PC-3 (cell line): ENCODE measurements around the gene TRABD. TPM values are rescaled to one million over a fixed set of nuclear protein-coding genes. Genes with fewer than 3 reads are reported as not detected.
"Not testable (repeated sequence)": the region's sequence is repeated elsewhere in the genome, so short reads cannot be mapped to it uniquely, and the experiment has no call there.

ENCODE experiments used
- ATAC-seq: fragments of 200-7000 bp; cut with Tn5 transposase; 2 replicates; pipeline ENCODE4 v1.9.1; 2020; ENCODE audit warnings: mild to moderate bottlenecking, moderate library complexity
- BruUV-seq: library from RNA; stranded (reverse); fragments of 400-500 nt; replicated peaks from 2 replicates; lab custom pipeline; 2021; lab: Mats Ljungman, UMichigan
- CTCF ChIA-PET: fragments of 300-600 bp; sonication (Branson Sonifier 250); formaldehyde crosslinking; loops from one replicate; lab custom pipeline; 2022; ENCODE audit warnings: antibody characterized with exemption; lab: Charles Lee
- POLR2A ChIA-PET: fragments of 300-600 bp; sonication (Branson Sonifier 250); formaldehyde crosslinking; loops from one replicate; lab custom pipeline; 2022; ENCODE audit warnings: antibody characterized with exemption; ENCODE audit not compliant: unreplicated experiment; lab: Charles Lee
- DNase-seq: peaks from one replicate; pipeline ENCODE4 v3.0.0-alpha.2; 2015
- H2AFZ ChIP-seq: fragments of 300-600 bp; sonication (generic); 2 replicates; pipeline ENCODE4 v1.6.0; 2016; ENCODE audit warnings: antibody characterized with exemption, low read length
- H3F3A ChIP-seq: fragments of 300-600 bp; sonication (generic); one replicate; pipeline ENCODE4 v1.6.0; 2017; ENCODE audit warnings: antibody characterized with exemption, low read length, control low read depth, mild to moderate bottlenecking; ENCODE audit not compliant: unreplicated experiment
- H3K27ac ChIP-seq: fragments of 300-600 bp; sonication (generic); 2 replicates; pipeline ENCODE4 v1.5.1; 2016; ENCODE audit warnings: mild to moderate bottlenecking, low read length
- H3K27me3 ChIP-seq: fragments of 300-600 bp; sonication (generic); 2 replicates; pipeline ENCODE4 v1.6.1; 2016; ENCODE audit warnings: low read length, mixed read lengths
- H3K36me3 ChIP-seq: fragments of 300-600 bp; sonication (generic); 2 replicates; pipeline ENCODE4 v1.6.1; 2016; ENCODE audit warnings: low read depth, mixed run types, low read length, mixed read lengths
- H3K4me1 ChIP-seq: fragments of 300-600 bp; sonication (generic); 2 replicates; pipeline ENCODE4 v1.5.1; 2016; ENCODE audit warnings: low read length; ENCODE audit not compliant: insufficient read depth
- H3K4me2 ChIP-seq: fragments of 300-600 bp; sonication (generic); 2 replicates; pipeline ENCODE4 v1.6.0; 2016; ENCODE audit warnings: low read length
- H3K4me3 ChIP-seq: fragments of 300-600 bp; sonication (generic); 2 replicates; pipeline ENCODE4 v1.5.1; 2016; ENCODE audit warnings: mild to moderate bottlenecking, low read length, mixed read lengths
- H3K79me2 ChIP-seq: fragments of 300-600 bp; sonication (generic); 2 replicates; pipeline ENCODE4 v1.6.1; 2017; ENCODE audit warnings: low read length, mixed read lengths
- H3K9ac ChIP-seq: fragments of 300-600 bp; sonication (generic); 2 replicates; pipeline ENCODE4 v1.6.0; 2016; ENCODE audit warnings: mild to moderate bottlenecking, low read length
- H3K9me2 ChIP-seq: fragments of 300-600 bp; sonication (generic); replicated peaks from 2 replicates; pipeline ENCODE4 v1.6.1; 2016; ENCODE audit warnings: mixed run types, low read length, mixed read lengths
- H3K9me3 ChIP-seq: fragments of 300-600 bp; sonication (generic); 2 replicates; pipeline ENCODE4 v1.6.1; 2016; ENCODE audit warnings: low read length, mixed read lengths
- H4K20me1 ChIP-seq: fragments of 300-600 bp; sonication (generic); 2 replicates; pipeline ENCODE4 v1.6.1; 2016; ENCODE audit warnings: low read length, mixed read lengths
- EZH2 ChIP-seq: fragments of 300-600 bp; sonication (generic); IDR thresholded peaks from one replicate; pipeline ENCODE4 v1.6.1; 2017; ENCODE audit warnings: antibody characterized with exemption, mild to moderate bottlenecking, low read length; ENCODE audit not compliant: unreplicated experiment
- EZH2phosphoT487 ChIP-seq: fragments of 300-600 bp; sonication (generic); IDR thresholded peaks from 2 replicates; pipeline ENCODE4 v1.6.1; 2018; ENCODE audit warnings: mild to moderate bottlenecking, antibody characterized with exemption, low read length, borderline replicate concordance
- intact Hi-C: fragments of 100-400 bp; cut with micrococcal nuclease; formaldehyde crosslinking; loops from 2 replicates; pipeline ENCODE4 v1.9.0; 2023
- total RNA-seq: library from RNA; depleted of rRNA; stranded (reverse); fragments of >200 nt; gene quantifications from 2 replicates; pipeline ENCODE4 v1.2.3, GENCODE V29; 2014
- TF ChIP-seq, protein P1 (sequence below): fragments of 300-600 bp; sonication (generic); conservative IDR thresholded peaks from 2 replicates; pipeline ENCODE4 v1.5.1; 2017; ENCODE audit warnings: antibody characterized with exemption, low read depth, mild to moderate bottlenecking, low read length

The TRABD gene
- total RNA-seq, 1 experiment from 2014 or later = 53.4 TPM

DNA sequence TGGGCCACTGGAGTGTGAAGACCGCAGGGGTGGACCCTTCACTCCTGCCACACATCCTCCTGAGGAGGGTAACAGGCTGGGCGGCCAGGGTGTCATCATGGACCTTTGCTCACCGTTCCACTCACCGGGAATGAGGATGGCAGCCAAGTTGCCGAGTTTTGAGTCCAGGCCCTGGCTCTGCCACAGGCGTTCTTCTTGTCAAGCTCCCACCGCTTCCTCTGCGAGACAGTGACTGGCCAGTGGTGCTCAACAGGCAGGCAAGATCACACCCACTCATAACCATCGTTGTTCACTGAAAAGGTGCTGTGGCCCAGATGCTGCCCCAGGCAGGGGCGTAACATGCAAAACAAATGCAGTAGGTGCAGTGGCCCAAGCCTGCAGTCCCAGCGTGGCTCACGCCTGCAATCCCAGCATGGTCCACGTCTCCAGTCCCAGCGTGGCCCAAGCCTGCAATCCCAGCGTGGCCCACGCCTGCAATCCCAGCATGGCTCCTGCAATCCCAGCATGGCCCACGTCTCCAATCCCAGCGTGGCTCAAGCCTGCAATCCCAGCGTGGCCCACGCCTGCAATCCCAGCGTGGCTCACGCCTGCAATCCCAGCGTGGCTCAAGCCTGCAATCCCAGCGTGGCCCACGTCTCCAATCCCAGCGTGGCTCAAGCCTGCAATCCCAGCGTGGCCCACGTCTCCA is 20.1 kb upstream of the TRABD start:
- no TSS peak for BruUV-seq
- CTCF ChIA-PET = no interaction called here
- H3K36me3 ChIP-seq = no peaks in the 10 kb centered on the region

DNA sequence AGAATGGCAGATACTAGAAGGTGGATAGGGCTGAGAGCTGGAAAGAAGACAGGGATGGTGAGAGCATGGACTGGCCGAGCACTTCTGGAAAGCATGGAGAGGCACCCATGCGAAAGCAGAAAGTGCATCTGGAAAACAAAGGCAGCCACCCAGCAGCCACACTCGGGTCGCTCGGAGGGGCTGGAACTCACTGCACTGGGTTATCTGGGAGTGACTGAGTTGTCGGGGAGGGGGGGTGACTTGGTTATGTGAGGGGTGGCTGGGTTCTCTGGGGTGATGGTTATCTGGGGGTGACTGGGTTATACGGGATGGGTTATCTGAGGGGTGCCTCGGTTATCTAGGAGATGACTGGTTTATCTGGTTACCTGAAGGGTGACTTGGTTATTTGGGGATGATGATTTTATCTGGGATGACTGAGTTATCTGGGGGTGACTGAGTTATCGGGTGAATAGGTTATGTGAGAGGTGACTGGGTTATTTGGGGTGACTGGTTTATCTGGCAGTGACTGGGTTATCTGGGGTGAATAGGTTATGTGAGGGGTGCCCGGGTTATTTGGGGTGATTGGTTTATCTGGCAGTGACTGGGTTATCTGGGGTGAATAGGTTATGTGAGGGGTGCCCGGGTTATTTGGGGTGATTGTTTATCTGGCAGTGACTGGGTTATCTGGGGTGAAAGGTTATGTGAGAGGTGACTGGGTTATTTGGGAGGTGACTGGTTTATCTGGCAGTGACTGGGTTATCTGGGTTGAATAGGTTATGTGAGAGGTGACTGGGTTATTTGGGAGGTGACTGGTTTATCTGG is 17.8 kb upstream of the TRABD start:
- intact Hi-C loops = no loop called here
- Histone ChIP-seq H3K4me2 (no peak overlapping the region), H3K27me3 (no peaks in the 10 kb centered on the region), H3K36me3 (no peaks in the 10 kb centered on the region), H3K9me2 (no peaks in the 10 kb centered on the region), H3F3A (no peaks in the 10 kb centered on the region), H3K4me1 (no peaks in the 10 kb centered on the region), H3K9me3 (no peaks in the 10 kb centered on the region), H3K79me2 (no peaks in the 10 kb centered on the region; the same call in 1 of the 2 replicates), H3K4me3 (no peak overlapping the region), H3K9ac (no peak overlapping the region), H3K27ac (no peak overlapping the region), H2AFZ (no peak overlapping the region), H4K20me1 (no peaks in the 10 kb centered on the region)
- ChIA-PET POLR2A (no interaction called here), CTCF (no interaction called here)
- no peak for DNase-seq
- TF ChIP-seq, protein P1, sequence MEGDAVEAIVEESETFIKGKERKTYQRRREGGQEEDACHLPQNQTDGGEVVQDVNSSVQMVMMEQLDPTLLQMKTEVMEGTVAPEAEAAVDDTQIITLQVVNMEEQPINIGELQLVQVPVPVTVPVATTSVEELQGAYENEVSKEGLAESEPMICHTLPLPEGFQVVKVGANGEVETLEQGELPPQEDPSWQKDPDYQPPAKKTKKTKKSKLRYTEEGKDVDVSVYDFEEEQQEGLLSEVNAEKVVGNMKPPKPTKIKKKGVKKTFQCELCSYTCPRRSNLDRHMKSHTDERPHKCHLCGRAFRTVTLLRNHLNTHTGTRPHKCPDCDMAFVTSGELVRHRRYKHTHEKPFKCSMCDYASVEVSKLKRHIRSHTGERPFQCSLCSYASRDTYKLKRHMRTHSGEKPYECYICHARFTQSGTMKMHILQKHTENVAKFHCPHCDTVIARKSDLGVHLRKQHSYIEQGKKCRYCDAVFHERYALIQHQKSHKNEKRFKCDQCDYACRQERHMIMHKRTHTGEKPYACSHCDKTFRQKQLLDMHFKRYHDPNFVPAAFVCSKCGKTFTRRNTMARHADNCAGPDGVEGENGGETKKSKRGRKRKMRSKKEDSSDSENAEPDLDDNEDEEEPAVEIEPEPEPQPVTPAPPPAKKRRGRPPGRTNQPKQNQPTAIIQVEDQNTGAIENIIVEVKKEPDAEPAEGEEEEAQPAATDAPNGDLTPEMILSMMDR = no peak
- TF ChIP-seq EZH2phosphoT487 (no peak), EZH2 (no peak)
- no peak for ATAC-seq
- no TSS peak for BruUV-seq

More for the DNA sequence above, 20.1 kb upstream of the TRABD start:
- Histone ChIP-seq H3K9ac (no peak overlapping the region), H3K4me2 (no peak overlapping the region), H3K4me1 (no peaks in the 10 kb centered on the region), H3K9me3 (no peaks in the 10 kb centered on the region), H2AFZ (no peak overlapping the region), H3K27me3 (no peaks in the 10 kb centered on the region), H3F3A (no peaks in the 10 kb centered on the region), H3K9me2 (no peaks in the 10 kb centered on the region), H3K79me2 (no peaks in the 10 kb centered on the region), H4K20me1 (no peaks in the 10 kb centered on the region), H3K27ac (no peak overlapping the region), H3K4me3 (no peak overlapping the region)
- TF ChIP-seq EZH2 = no peak
- TF ChIP-seq EZH2phosphoT487 = no peak
- TF ChIP-seq, protein P1 = no peak
- DNase-seq = no peak
- intact Hi-C loops = no loop called here
- ATAC-seq = no peak
- POLR2A ChIA-PET = no interaction called here

- CTCF ChIA-PET, POLR2A ChIA-PET, H3K79me2 ChIP-seq: not testable (repeated sequence)
These were observed 17.1 kb upstream of the TRABD start for GRCh38 chr22:50168490-50169180.

More at GRCh38 chr22:50168490-50169180, 17.1 kb upstream of the TRABD start:
- H3K27ac ChIP-seq, H3K9me3 ChIP-seq, H3K36me3 ChIP-seq, H3K4me3 ChIP-seq, DNase-seq, intact Hi-C loops, BruUV-seq, H2AFZ ChIP-seq, H4K20me1 ChIP-seq, H3K27me3 ChIP-seq, H3K4me2 ChIP-seq, H3K4me1 ChIP-seq, H3K9me2 ChIP-seq, ATAC-seq, H3K9ac ChIP-seq, H3F3A ChIP-seq: not testable (repeated sequence)
